GM18909 (cell line): ENCODE results near the gene EXOC2.

ENCODE experiments used
- ATAC-seq: cut with Tn5 transposase; IDR thresholded peaks from one replicate; pipeline ENCODE4 v1.9.1; 2021; ENCODE audit warnings: mild to moderate bottlenecking; ENCODE audit not compliant: unreplicated experiment, poor library complexity

The EXOC2 gene

GRCh38 chr6:436308-437036 is 256.5 kb downstream of the EXOC2 start:
- no peak for ATAC-seq

- no peak for ATAC-seq
These were observed 257.3 kb downstream of the EXOC2 start for GRCh38 chr6:435441-436307.
